Measurements from ENCODE around the gene BRMS1L. TPM values are rescaled to one million over a fixed set of nuclear protein-coding genes. Genes with fewer than 3 reads are reported as not detected.

BRMS1L gene
- total and polyA plus RNA-seq, 2 donors (not counting 3 experiments of a cell fraction or from before 2014, with no cell fraction given) = 4.0 to 7.7 TPM

DNA sequence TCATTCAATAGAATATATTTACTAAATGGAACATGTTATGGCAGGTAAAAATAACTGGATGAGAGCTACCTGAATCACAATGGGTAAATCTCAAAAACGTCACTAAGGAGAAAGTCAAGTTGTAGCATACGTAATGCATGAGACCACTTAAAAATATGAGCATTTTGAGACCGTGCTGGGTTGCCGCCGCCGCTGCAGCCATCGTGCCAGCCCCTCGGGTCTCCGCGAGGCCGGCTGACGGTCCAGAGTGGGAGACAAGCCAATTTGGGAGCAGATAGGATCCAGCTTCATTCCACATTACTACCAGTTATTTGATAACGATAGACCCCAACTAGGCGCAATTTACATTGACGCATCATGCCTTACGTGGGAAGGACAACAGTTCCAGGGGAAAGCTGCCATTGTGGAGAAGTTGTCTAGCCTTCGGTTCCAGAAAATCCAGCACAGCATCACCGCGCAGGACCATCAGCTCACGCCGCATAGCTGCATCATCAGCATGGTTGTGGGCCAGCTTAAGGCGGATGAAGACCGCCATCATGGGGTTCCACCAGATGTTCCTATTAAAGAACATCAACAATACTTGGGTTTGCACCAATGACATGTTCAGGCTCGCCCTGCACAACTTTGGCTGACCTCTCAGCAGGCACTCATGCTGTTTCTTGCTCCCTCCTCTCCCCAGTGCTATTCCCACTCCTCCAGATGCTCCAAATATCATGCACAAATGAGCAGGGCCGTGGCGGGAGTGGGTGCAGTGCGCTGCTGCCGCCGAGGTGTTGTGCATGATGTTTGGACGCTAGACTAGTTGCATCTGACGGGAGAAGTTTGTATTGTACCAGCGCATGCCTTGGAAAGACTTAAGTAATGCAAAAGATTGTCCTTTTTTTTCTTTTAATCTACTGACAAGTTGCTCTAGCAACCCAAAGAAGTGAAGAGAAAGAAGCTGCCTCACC lies 6.3 kb upstream of the BRMS1L start:
- POLR2A ChIA-PET = no interaction called here
- no peak overlapping the region for H2AFZ ChIP-seq (ENCODE audit: low read depth, low read length)
- CTCF ChIA-PET = interaction anchor here (1.0 to 2.3 kb wide), 2 partner anchors 14 to 398 kb away, joined by 4 to 5 read pairs; no protein-coding TSS in a partner anchor

More for the DNA sequence above, 6.3 kb upstream of the BRMS1L start:
- H3K27me3 ChIP-seq (ENCODE audit: control insufficient read depth in 2 of 2, insufficient read depth in 2 of 2, low read length in 2 of 2) = peaks cover 6 to 14% of the 10 kb centered on the region in 2 experiments
- TF ChIP-seq MYC (IDR thresholded peaks at IDR 0.05; ENCODE audit: low read depth, low read length) (no peak), JUN (IDR thresholded peaks at IDR 0.05; ENCODE audit: borderline replicate concordance, insufficient read depth, insufficient read length, low read depth) (no peak), POLR2AphosphoS5 (IDR thresholded peaks at IDR 0.05; ENCODE audit: insufficient read depth, low read depth, low read length) (no peak), FOS (IDR thresholded peaks at IDR 0.05; ENCODE audit: borderline replicate concordance, insufficient read depth, low read length) (no peak), GATA2 (IDR thresholded peaks at IDR 0.05; ENCODE audit: insufficient read depth, insufficient read length, low read depth, low read length) (no peak), EZH2 (IDR thresholded peaks at IDR 0.05; ENCODE audit: borderline replicate concordance, low read depth, low read length, severe bottlenecking) (no peak), POLR2A (IDR thresholded peaks at IDR 0.05; ENCODE audit: low read depth, low read length) (no peak)
- TF ChIP-seq, protein P1, sequence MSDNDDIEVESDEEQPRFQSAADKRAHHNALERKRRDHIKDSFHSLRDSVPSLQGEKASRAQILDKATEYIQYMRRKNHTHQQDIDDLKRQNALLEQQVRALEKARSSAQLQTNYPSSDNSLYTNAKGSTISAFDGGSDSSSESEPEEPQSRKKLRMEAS (IDR thresholded peaks at IDR 0.05; ENCODE audit: insufficient read depth, insufficient read length) = no peak
- TF ChIP-seq, protein P2, sequence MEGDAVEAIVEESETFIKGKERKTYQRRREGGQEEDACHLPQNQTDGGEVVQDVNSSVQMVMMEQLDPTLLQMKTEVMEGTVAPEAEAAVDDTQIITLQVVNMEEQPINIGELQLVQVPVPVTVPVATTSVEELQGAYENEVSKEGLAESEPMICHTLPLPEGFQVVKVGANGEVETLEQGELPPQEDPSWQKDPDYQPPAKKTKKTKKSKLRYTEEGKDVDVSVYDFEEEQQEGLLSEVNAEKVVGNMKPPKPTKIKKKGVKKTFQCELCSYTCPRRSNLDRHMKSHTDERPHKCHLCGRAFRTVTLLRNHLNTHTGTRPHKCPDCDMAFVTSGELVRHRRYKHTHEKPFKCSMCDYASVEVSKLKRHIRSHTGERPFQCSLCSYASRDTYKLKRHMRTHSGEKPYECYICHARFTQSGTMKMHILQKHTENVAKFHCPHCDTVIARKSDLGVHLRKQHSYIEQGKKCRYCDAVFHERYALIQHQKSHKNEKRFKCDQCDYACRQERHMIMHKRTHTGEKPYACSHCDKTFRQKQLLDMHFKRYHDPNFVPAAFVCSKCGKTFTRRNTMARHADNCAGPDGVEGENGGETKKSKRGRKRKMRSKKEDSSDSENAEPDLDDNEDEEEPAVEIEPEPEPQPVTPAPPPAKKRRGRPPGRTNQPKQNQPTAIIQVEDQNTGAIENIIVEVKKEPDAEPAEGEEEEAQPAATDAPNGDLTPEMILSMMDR (IDR thresholded peaks at IDR 0.05; ENCODE audit: extremely low read depth in 1 of 2, insufficient read depth in 1 of 2, low read depth in 1 of 2, low read length in 2 of 2) = no peak
- intact Hi-C loops (cut with micrococcal nuclease) = loop anchor here (5.0 to 10.0 kb wide), 2 partner anchors 125 to 398 kb away; no protein-coding TSS in a partner anchor
- no peaks in the 10 kb centered on the region for H4K20me1 ChIP-seq (replicated peaks; ENCODE audit: control insufficient read depth, extremely low read depth, insufficient read depth, low read length)
- DNase-seq (ENCODE audit: low read depth, low spot score) (no peak), FAIRE-seq (no peak)
- no peak overlapping the region for H3K4me2 ChIP-seq (ENCODE audit: insufficient read depth, low read length)
- H3K4me3 ChIP-seq (replicated peaks in 1 of 3; ENCODE audit: insufficient read depth in 1 of 3, low read depth in 1 of 3, low read length in 3 of 3) = no peak overlapping the region
- H3K36me3 ChIP-seq (ENCODE audit: control insufficient read depth in 2 of 2, extremely low read depth in 1 of 2, insufficient read depth in 2 of 2, low read length in 2 of 2) = no peaks in the 10 kb centered on the region
- H3K4me1 ChIP-seq (ENCODE audit: control insufficient read depth, extremely low read depth, insufficient read depth, low read length) = no peaks in the 10 kb centered on the region
- no peak overlapping the region for H3K9ac ChIP-seq (replicated peaks; ENCODE audit: extremely low read depth, insufficient read depth, low read length)
- H3K27ac ChIP-seq (ENCODE audit: insufficient read depth, low read depth, low read length) = no peak overlapping the region
- no TSS peak for BruUV-seq (replicated peaks)
- dilution Hi-C loops (cut with MboI; ENCODE audit: extremely low pct_ligation_motif_present, low sequenced_read_pairs) = no loop called here
- no peaks in the 10 kb centered on the region for H3K79me2 ChIP-seq (ENCODE audit: control insufficient read depth, insufficient read depth, low read length)
- no peaks in the 10 kb centered on the region for H3K9me1 ChIP-seq (replicated peaks; ENCODE audit: control insufficient read depth, extremely low read depth, insufficient read depth, low read length)
- no peaks in the 10 kb centered on the region for H3K9me3 ChIP-seq (replicated peaks; ENCODE audit: control insufficient read depth, insufficient read depth, low read length)

All from endothelial cell of umbilical vein (primary cell).